Progenitor cell of endocrine pancreas (in vitro differentiated cells): Measurements from ENCODE around the gene MAN2A1. TPM values are rescaled to one million over a fixed set of nuclear protein-coding genes. Genes with fewer than 3 reads are reported as not detected.

Experiments used
- DNase-seq: peaks from one replicate; pipeline ENCODE4 v3.0.0; 2021; ENCODE audit warnings: low spot score; ENCODE audit not compliant: unreplicated experiment
- H3K27ac Mint-ChIP-seq: 2 replicates; pipeline ENCODE4 v1.8.0; 2021; ENCODE audit warnings: mild to moderate bottlenecking, moderate library complexity, mixed read lengths
- H3K27me3 Mint-ChIP-seq: 2 replicates; pipeline ENCODE4 v1.8.0; 2021; ENCODE audit warnings: mixed read lengths
- H3K36me3 Mint-ChIP-seq: 2 replicates; pipeline ENCODE4 v1.8.0; 2022; ENCODE audit warnings: mixed read lengths; ENCODE audit not compliant: insufficient read depth
- H3K4me1 Mint-ChIP-seq: 2 replicates; pipeline ENCODE4 v1.8.0; 2021; ENCODE audit warnings: low read depth, mixed read lengths
- H3K4me3 Mint-ChIP-seq: 2 replicates; pipeline ENCODE4 v1.8.0; 2021; ENCODE audit warnings: low read depth, mild to moderate bottlenecking, moderate library complexity, mixed read lengths
- H3K9me3 Mint-ChIP-seq: 2 replicates; pipeline ENCODE4 v1.8.0; 2021; ENCODE audit warnings: low read depth, mixed read lengths
- total RNA-seq: library from RNA; stranded (reverse); gene quantifications from 2 replicates; pipeline ENCODE4 v1.2.1, GENCODE V29; 2021
- TF ChIP-seq, protein P1 (sequence below): fragments of 200-600 bp; sonication (generic); IDR thresholded peaks from one replicate; pipeline ENCODE4 v1.5.0; 2021; ENCODE audit warnings: antibody characterized with exemption, mild to moderate bottlenecking; ENCODE audit not compliant: unreplicated experiment

The MAN2A1 gene
- total RNA-seq, 1 donor from 2014 or later: 41.9 TPM

DNA sequence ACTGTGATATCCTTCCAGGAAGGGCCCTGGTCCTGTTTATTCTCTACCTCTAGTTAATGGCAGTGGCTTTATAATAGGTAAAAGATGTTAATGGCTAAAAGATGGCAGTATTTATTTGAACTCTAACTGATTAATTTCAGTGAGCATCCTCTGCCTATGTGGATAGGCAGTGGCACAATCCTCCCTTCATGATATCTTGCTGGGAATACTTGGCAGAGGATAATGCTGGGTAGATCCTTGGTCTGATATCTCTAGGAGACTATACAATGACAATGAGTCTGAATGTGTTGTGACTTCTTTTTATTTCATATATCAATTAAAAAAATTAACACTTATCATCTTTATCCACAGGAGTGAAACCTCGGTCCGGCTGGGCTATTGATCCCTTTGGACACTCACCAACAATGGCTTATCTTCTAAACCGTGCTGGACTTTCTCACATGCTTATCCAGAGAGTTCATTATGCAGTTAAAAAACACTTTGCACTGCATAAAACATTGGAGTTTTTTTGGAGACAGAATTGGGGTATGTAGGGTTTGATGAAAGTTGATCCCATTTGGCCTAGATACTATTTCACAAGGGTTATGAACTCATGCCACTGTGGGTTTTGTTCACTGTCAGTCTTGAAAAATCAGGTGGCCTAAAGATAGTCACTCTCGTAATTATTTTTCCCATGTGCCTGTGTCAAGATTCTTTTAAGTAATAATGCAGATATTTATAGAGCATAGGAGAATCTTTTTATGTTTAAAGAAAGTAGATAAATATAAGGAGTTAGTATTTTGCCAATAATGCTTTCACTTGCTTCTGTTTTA lies 77.7 kb downstream of the MAN2A1 start:
- Mint-ChIP-seq H3K27me3 (no peaks in the 10 kb centered on the region), H3K9me3 (no peaks in the 10 kb centered on the region), H3K4me1 (no peaks in the 10 kb centered on the region), H3K36me3 (peaks cover 11% of the 10 kb centered on the region), H3K27ac (no peak overlapping the region), H3K4me3 (no peak overlapping the region)
- TF ChIP-seq, protein P1, sequence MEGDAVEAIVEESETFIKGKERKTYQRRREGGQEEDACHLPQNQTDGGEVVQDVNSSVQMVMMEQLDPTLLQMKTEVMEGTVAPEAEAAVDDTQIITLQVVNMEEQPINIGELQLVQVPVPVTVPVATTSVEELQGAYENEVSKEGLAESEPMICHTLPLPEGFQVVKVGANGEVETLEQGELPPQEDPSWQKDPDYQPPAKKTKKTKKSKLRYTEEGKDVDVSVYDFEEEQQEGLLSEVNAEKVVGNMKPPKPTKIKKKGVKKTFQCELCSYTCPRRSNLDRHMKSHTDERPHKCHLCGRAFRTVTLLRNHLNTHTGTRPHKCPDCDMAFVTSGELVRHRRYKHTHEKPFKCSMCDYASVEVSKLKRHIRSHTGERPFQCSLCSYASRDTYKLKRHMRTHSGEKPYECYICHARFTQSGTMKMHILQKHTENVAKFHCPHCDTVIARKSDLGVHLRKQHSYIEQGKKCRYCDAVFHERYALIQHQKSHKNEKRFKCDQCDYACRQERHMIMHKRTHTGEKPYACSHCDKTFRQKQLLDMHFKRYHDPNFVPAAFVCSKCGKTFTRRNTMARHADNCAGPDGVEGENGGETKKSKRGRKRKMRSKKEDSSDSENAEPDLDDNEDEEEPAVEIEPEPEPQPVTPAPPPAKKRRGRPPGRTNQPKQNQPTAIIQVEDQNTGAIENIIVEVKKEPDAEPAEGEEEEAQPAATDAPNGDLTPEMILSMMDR: no peak
- no peak for DNase-seq

DNA sequence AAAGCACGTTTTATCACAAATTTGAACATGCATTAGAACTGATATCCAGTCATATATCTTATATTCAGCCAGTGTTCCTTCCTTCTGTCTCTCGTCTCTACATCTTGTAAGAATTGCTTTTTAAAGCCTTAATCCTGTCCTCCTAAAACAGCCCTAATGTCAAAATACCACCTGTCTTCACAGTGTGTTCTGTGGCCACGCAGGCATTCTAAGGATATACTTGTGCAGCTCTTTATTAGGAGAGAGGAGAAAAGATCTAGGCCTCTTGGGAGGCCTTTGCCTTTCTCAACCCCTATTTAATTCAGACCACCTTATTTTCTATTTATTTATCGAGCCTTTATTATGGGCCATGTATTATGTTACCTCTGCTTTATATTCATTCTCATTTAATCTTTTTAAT lies 78.3 kb downstream of the MAN2A1 start:
- no peak for DNase-seq
- Mint-ChIP-seq H3K9me3 (no peaks in the 10 kb centered on the region), H3K27ac (no peak overlapping the region), H3K36me3 (peaks cover 5% of the 10 kb centered on the region), H3K4me3 (no peak overlapping the region), H3K4me1 (no peaks in the 10 kb centered on the region), H3K27me3 (no peaks in the 10 kb centered on the region)
- TF ChIP-seq, protein P1: no peak

DNA sequence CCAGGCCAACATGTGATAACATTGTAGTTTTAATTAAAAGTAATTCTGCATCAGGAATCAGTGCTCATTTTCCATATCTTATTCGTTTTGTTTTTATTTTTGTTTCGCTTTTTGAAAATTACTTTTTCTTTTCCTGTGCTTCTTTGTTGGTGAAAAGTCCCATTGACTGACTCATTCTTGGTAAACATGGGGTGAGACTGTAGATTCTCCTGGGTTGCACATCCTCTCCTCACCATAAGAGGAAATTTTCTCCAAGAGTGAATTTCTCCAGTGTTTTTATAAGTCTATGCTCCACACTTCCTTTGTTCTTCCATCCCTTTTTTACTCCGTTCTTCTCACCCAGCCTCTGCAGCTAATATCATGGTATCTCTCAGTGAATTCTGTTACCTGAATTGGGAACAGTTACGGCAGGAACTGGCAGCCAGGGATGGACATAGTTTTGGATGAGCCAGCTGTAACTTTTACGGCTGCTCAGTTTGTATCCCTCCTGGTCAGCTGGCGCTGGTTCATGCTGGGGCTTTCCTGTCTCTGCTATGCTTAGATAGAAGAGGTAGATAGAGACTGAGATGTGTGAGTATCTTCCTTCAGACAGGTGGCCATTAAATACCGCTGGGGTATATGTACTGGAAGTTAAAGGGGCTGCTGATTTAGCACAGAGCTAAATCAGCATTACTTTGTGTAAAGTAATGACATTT lies 80.0 kb downstream of the MAN2A1 start:
- Mint-ChIP-seq H3K9me3 (no peaks in the 10 kb centered on the region), H3K4me3 (no peak overlapping the region), H3K27me3 (no peaks in the 10 kb centered on the region), H3K4me1 (no peaks in the 10 kb centered on the region), H3K36me3 (peaks cover 4% of the 10 kb centered on the region), H3K27ac (no peak overlapping the region)
- TF ChIP-seq, protein P1: no peak
- no peak for DNase-seq

DNA sequence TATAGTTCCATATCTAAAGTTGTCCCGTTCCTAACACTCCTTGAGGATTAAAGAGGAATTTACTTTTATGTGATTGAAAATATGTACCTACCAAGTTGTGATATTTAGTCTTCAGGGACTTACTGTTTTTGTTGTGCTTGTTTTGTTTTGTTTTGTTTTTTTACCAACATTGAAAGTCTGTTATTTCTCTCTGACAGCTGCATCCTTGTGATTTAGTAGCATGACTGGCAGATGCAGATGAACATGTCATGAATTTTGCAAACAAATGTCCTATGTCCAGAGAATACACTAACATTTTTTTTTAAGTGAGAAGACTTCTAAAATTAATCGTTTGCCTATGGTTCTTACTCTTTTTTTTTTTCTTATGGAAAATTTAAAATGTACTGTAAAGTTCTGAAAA lies 85.4 kb downstream of the MAN2A1 start:
- H3K27me3 Mint-ChIP-seq: no peaks in the 10 kb centered on the region
- no peak overlapping the region for H3K4me3 Mint-ChIP-seq
- DNase-seq: no peak
- TF ChIP-seq, protein P1: no peak
- H3K4me1 Mint-ChIP-seq: no peaks in the 10 kb centered on the region
- H3K9me3 Mint-ChIP-seq: no peaks in the 10 kb centered on the region
- peaks cover 5% of the 10 kb centered on the region for H3K36me3 Mint-ChIP-seq
- H3K27ac Mint-ChIP-seq: no peak overlapping the region

DNA sequence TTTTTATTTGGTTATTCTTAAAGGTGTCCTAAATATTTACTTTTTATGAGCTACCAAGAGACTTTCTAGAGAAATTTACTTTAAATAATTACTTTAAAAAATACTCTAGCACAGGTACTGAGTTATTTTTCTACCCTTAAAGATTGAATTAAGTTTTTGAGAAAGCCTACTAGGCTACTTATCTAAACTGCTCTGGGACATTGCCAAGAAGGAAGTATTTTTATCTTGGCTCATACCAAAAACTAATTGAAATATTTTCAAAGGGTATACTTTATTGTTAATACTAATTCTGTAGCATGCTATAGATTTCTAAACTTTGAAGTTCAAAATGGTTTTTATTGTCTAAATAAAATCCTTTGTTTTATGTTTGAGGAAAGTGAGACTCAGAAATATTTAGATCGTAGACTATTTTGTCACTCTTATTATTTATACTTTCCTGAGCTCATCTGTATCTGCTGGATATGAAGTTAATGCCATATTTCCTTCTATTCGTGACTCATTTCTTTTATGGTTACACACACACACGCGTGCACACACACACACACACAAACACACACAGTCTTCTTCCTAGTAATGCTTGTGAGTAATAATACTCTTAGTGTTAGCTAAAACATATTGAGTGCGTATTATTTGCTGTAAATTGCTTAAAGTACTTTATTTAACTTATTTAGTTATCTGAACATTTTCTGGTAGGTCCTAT lies 89.5 kb downstream of the MAN2A1 start:
- no peak for DNase-seq
- Mint-ChIP-seq H3K27me3 (no peaks in the 10 kb centered on the region), H3K27ac (no peak overlapping the region), H3K36me3 (peaks cover 6% of the 10 kb centered on the region), H3K4me3 (no peak overlapping the region), H3K4me1 (no peaks in the 10 kb centered on the region), H3K9me3 (no peaks in the 10 kb centered on the region)
- TF ChIP-seq, protein P1: no peak
